HTR-8/SVneo (cell line): Measurements from ENCODE around the gene DMRT1.
A peak's percentile ranks its signal among the peaks of the same experiment; 100 is the strongest.
"Not testable (repeated sequence)": the region's sequence is repeated elsewhere in the genome, so short reads cannot be mapped to it uniquely, and the experiment has no call there.

Experiments used
- DNase-seq: peaks from one replicate; pipeline ENCODE4 v3.0.0; 2011; ENCODE audit warnings: low spot score, mixed read lengths; ENCODE audit not compliant: insufficient read length
- FAIRE-seq: peaks from 2 replicates; lab custom pipeline; 2011; peaks lifted over from hg19 to GRCh38; lab: Jason Lieb, UNC

The DMRT1 gene

GRCh38 chr9:981491-981898 lies 140.0 kb downstream of the DMRT1 start:
- FAIRE-seq (no peak), DNase-seq (no peak)

- FAIRE-seq (no peak), DNase-seq (no peak)
Measured at GRCh38 chr9:982394-983230, 141.1 kb downstream of the DMRT1 start.

GRCh38 chr9:994005-994404 lies 152.5 kb downstream of the DMRT1 start:
- FAIRE-seq (no peak), DNase-seq (no peak)

- FAIRE-seq = no peak
Measured at GRCh38 chr9:995192-995591, 153.7 kb downstream of the DMRT1 start.

GRCh38 chr9:995781-996180 lies 154.3 kb downstream of the DMRT1 start:
- FAIRE-seq = no peak
- no peak for DNase-seq

More at GRCh38 chr9:995192-995591, 153.7 kb downstream of the DMRT1 start:
- DNase-seq = no peak

GRCh38 chr9:998299-999110 lies 157.0 kb downstream of the DMRT1 start:
- not testable (repeated sequence) for DNase-seq, FAIRE-seq

GRCh38 chr9:1001838-1002237 lies 160.3 kb downstream of the DMRT1 start:
- no peak for DNase-seq
- FAIRE-seq = no peak

GRCh38 chr9:1002678-1003077 lies 161.2 kb downstream of the DMRT1 start:
- DNase-seq (no peak), FAIRE-seq (no peak)

- no peak for FAIRE-seq
- peak; percentile 32 for DNase-seq
Measured at GRCh38 chr9:1005043-1005667, 163.7 kb downstream of the DMRT1 start.

GRCh38 chr9:1007312-1007711 lies 165.8 kb downstream of the DMRT1 start:
- FAIRE-seq = no peak
- no peak for DNase-seq

GRCh38 chr9:1008216-1008615 lies 166.7 kb downstream of the DMRT1 start:
- DNase-seq = no peak
- no peak for FAIRE-seq

- peak; percentile 50 for DNase-seq
- FAIRE-seq = peak; percentile 52
Measured at GRCh38 chr9:1009101-1009707, 167.7 kb downstream of the DMRT1 start.

- no peak for DNase-seq
- no peak for FAIRE-seq
Measured at GRCh38 chr9:1013021-1013420, 171.5 kb downstream of the DMRT1 start.

GRCh38 chr9:1014225-1014624 lies 172.7 kb downstream of the DMRT1 start:
- FAIRE-seq (no peak), DNase-seq (no peak)

- DNase-seq (no peak), FAIRE-seq (no peak)
Measured at GRCh38 chr9:1014640-1015039, 173.1 kb downstream of the DMRT1 start.

- no peak for FAIRE-seq
- no peak for DNase-seq
Measured at GRCh38 chr9:1018121-1018520, 176.6 kb downstream of the DMRT1 start.
